Astrocyte (in vitro differentiated cells and primary cell): ENCODE measurements around the gene KDELR1. TPM values are rescaled to one million over a fixed set of nuclear protein-coding genes. Genes with fewer than 3 reads are reported as not detected.

ENCODE experiments used
- DNase-seq: peaks from one replicate; pipeline ENCODE4 v3.0.0-alpha.2; 2010; ENCODE audit warnings: low read depth
- FAIRE-seq: peaks from 2 replicates; lab custom pipeline; 2011; peaks lifted over from hg19 to GRCh38; lab: Jason Lieb, UNC
- H2AFZ ChIP-seq: 2 replicates; pipeline ENCODE4 v1.6.0; 2012; ENCODE audit warnings: low read depth, low read length, inconsistent platforms
- H3K27ac ChIP-seq: 2 replicates; pipeline ENCODE4 v1.5.1; 2011; ENCODE audit warnings: low read depth, low read length, inconsistent platforms
- H3K27me3 ChIP-seq: 2 replicates; pipeline ENCODE4 v1.6.0; 2011; ENCODE audit warnings: low read length, inconsistent platforms; ENCODE audit not compliant: insufficient read depth
- H3K36me3 ChIP-seq: 2 replicates; pipeline ENCODE4 v1.5.1; 2011; ENCODE audit warnings: low read length, inconsistent platforms; ENCODE audit not compliant: insufficient read depth
- H3K4me1 ChIP-seq: 2 replicates; pipeline ENCODE4 v1.5.1; 2011; ENCODE audit warnings: low read length, inconsistent platforms; ENCODE audit not compliant: insufficient read depth
- H3K4me2 ChIP-seq: 2 replicates; pipeline ENCODE4 v1.6.0; 2012; ENCODE audit warnings: low read length, inconsistent platforms
- H3K4me3 ChIP-seq: 2 replicates; pipeline ENCODE4 v1.5.1; 2011; ENCODE audit warnings: low read depth, mild to moderate bottlenecking, low read length, inconsistent platforms; ENCODE audit not compliant: insufficient read depth
- H3K79me2 ChIP-seq: 2 replicates; pipeline ENCODE4 v1.6.0; 2012; ENCODE audit warnings: mild to moderate bottlenecking, low read length, inconsistent platforms; ENCODE audit not compliant: insufficient read depth
- H3K9ac ChIP-seq: 2 replicates; pipeline ENCODE4 v1.6.0; 2012; ENCODE audit warnings: mild to moderate bottlenecking, low read length, inconsistent platforms
- H3K9me3 ChIP-seq: 2 replicates; pipeline ENCODE4 v1.5.1; 2012; ENCODE audit warnings: low read depth, mild to moderate bottlenecking, low read length, inconsistent platforms; ENCODE audit not compliant: insufficient read depth
- H4K20me1 ChIP-seq: 2 replicates; pipeline ENCODE4 v1.6.0; 2012; ENCODE audit warnings: low read length, inconsistent platforms; ENCODE audit not compliant: insufficient read depth
- H3K27ac Mint-ChIP-seq: one replicate; pipeline ENCODE4 v1.8.0; 2021; ENCODE audit warnings: mild to moderate bottlenecking, mixed read lengths; ENCODE audit not compliant: unreplicated experiment
- H3K27me3 Mint-ChIP-seq: one replicate; pipeline ENCODE4 v1.8.0; 2021; ENCODE audit warnings: low read depth, mixed read lengths; ENCODE audit not compliant: unreplicated experiment
- H3K36me3 Mint-ChIP-seq: one replicate; pipeline ENCODE4 v1.8.0; 2021; ENCODE audit warnings: low read depth, mixed read lengths; ENCODE audit not compliant: unreplicated experiment
- H3K4me1 Mint-ChIP-seq: one replicate; pipeline ENCODE4 v1.8.0; 2021; ENCODE audit warnings: low read depth, mixed read lengths; ENCODE audit not compliant: unreplicated experiment
- H3K4me3 Mint-ChIP-seq: one replicate; pipeline ENCODE4 v1.8.0; 2021; ENCODE audit warnings: mild to moderate bottlenecking, moderate library complexity, mixed read lengths; ENCODE audit not compliant: unreplicated experiment
- H3K9me3 Mint-ChIP-seq: one replicate; pipeline ENCODE4 v1.8.0; 2021; ENCODE audit warnings: mild to moderate bottlenecking, mixed read lengths; ENCODE audit not compliant: unreplicated experiment
- CTCF ChIP-seq: IDR thresholded peaks from 2 replicates; pipeline ENCODE4 v1.5.1; 2011; ENCODE audit warnings: low read depth, mild to moderate bottlenecking, inconsistent platforms, low read length, moderate library complexity; ENCODE audit not compliant: insufficient read depth
- EZH2 ChIP-seq: IDR thresholded peaks from 2 replicates; pipeline ENCODE4 v1.6.1; 2012; ENCODE audit warnings: mild to moderate bottlenecking, low read length, inconsistent platforms; ENCODE audit not compliant: insufficient read depth
- total RNA-seq: library from RNA; stranded (reverse); gene quantifications from 2 replicates; pipeline ENCODE4 v1.2.1, GENCODE V29; 2021

The KDELR1 gene
- total RNA-seq, 1 donor from 2014 or later: 370 TPM

- Histone ChIP-seq H3K4me2 (no peak overlapping the region), H3K79me2 (no peaks in the 10 kb centered on the region), H3K27ac (no peak overlapping the region), H4K20me1 (no peaks in the 10 kb centered on the region), H3K9ac (no peak overlapping the region), H3K4me3 (no peak overlapping the region), H3K36me3 (no peaks in the 10 kb centered on the region), H3K4me1 (peaks cover 4% of the 10 kb centered on the region), H3K9me3 (no peaks in the 10 kb centered on the region), H2AFZ (no peak overlapping the region), H3K27me3 (no peaks in the 10 kb centered on the region)
- H3K27ac Mint-ChIP-seq: no peak overlapping the region
- peaks cover 2% of the 10 kb centered on the region for H3K36me3 Mint-ChIP-seq
- peaks cover 3% of the 10 kb centered on the region for H3K9me3 Mint-ChIP-seq
- FAIRE-seq: no peak
- DNase-seq: no peak
- H3K4me3 Mint-ChIP-seq: no peak overlapping the region
- peaks cover 7% of the 10 kb centered on the region for H3K4me1 Mint-ChIP-seq
- no peaks in the 10 kb centered on the region for H3K27me3 Mint-ChIP-seq
- no peak for TF ChIP-seq EZH2
- no peak for TF ChIP-seq CTCF
Measured at GRCh38 chr19:48355365-48355954, 35.9 kb downstream of the KDELR1 start.

DNA sequence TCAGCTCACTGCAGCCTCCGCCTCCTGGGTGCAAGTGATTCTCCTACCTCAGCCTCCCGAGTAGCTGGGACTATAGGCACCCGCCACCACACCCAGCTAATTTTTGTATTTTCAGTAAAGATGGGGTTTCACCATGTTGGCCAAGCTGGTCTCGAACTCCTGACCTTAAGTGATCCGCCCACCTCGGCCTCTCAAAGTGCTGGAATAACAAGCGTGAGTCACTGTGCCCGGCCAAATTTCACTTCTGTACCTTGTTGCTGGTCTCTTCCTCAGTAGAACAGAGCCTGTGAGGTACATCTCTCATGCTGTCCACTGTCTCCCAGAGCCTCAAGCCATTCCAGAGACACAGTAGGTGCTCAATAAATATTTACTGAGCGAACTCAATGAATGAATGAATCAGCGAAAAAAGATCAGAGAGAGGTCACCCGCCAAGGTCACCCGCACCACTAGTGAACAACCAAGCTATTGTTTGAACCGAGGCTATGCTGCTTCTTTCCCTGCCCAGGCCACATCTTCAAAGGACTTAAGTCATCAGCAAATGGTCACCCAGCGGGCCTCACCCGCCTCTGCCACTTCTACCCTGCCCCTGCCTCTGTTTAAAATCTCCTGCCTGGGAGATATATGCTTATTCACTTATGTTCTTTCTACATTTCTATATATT is 36.9 kb downstream of the KDELR1 start:
- no peaks in the 10 kb centered on the region for H3K36me3 ChIP-seq
- TF ChIP-seq EZH2 (no peak), CTCF (no peak)
- H3K4me3 ChIP-seq: no peak overlapping the region
- H3K79me2 ChIP-seq: no peaks in the 10 kb centered on the region
- no peak overlapping the region for H3K27ac ChIP-seq
- H3K9me3 Mint-ChIP-seq: peaks cover 3% of the 10 kb centered on the region
- peaks cover 7% of the 10 kb centered on the region for H3K4me1 Mint-ChIP-seq
- no peak overlapping the region for H2AFZ ChIP-seq
- peaks cover 4% of the 10 kb centered on the region for H3K4me1 ChIP-seq
- H3K9me3 ChIP-seq: no peaks in the 10 kb centered on the region
- no peak overlapping the region for H3K9ac ChIP-seq
- H4K20me1 ChIP-seq: no peaks in the 10 kb centered on the region
- peaks cover 2% of the 10 kb centered on the region for H3K36me3 Mint-ChIP-seq
- peak; percentile 42 for DNase-seq
- H3K27ac Mint-ChIP-seq: peak overlapping the region; percentile 47
- no peak for FAIRE-seq
- H3K4me2 ChIP-seq: no peak overlapping the region
- H3K4me3 Mint-ChIP-seq: no peak overlapping the region
- H3K27me3 ChIP-seq: no peaks in the 10 kb centered on the region
- H3K27me3 Mint-ChIP-seq: no peaks in the 10 kb centered on the region

DNA sequence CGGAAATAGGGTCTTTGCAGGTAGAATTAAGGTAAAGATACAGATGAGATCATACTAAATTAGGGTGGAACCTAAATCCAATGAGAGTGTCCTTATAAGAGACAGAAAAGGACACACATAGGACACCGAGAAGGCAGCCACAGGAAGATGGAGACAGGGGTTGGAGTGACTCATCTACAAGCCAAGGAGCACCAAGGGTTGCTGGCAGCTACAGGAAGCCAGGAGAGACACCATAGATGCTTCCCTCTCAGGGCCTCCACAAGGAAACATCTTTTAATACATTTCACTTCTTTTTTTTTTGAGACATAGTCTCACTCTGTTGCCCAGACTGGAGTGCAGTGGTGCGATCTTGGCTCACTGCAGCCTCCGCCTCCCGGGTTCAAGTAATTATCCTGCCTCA is 37.7 kb downstream of the KDELR1 start:
- H3K27me3 Mint-ChIP-seq: no peaks in the 10 kb centered on the region
- H3K9me3 ChIP-seq: no peaks in the 10 kb centered on the region
- H3K4me1 Mint-ChIP-seq: peaks cover 7% of the 10 kb centered on the region
- no peak for TF ChIP-seq CTCF
- TF ChIP-seq EZH2: no peak
- H3K4me3 Mint-ChIP-seq: no peak overlapping the region
- H3K79me2 ChIP-seq: no peaks in the 10 kb centered on the region
- H2AFZ ChIP-seq: peak overlapping the region; percentile 17
- H3K9ac ChIP-seq: no peak overlapping the region
- FAIRE-seq (no peak), DNase-seq (no peak)
- peaks cover 1% of the 10 kb centered on the region for H3K36me3 Mint-ChIP-seq
- H3K9me3 Mint-ChIP-seq: peaks cover 3% of the 10 kb centered on the region
- H3K27ac Mint-ChIP-seq: no peak overlapping the region
- no peaks in the 10 kb centered on the region for H4K20me1 ChIP-seq
- H3K27me3 ChIP-seq: no peaks in the 10 kb centered on the region
- H3K4me3 ChIP-seq: no peak overlapping the region
- no peak overlapping the region for H3K4me2 ChIP-seq
- no peaks in the 10 kb centered on the region for H3K36me3 ChIP-seq
- H3K27ac ChIP-seq: no peak overlapping the region
- peaks cover 4% of the 10 kb centered on the region for H3K4me1 ChIP-seq
